Astrocyte (in vitro differentiated cells and primary cell): ENCODE data around the gene IL2RA. TPM values are rescaled to one million over a fixed set of nuclear protein-coding genes. Genes with fewer than 3 reads are reported as not detected.

Experiments used
- DNase-seq: peaks from one replicate; pipeline ENCODE4 v3.0.0-alpha.2; 2010; ENCODE audit warnings: low read depth
- FAIRE-seq: peaks from 2 replicates; lab custom pipeline; 2011; peaks lifted over from hg19 to GRCh38; lab: Jason Lieb, UNC
- H2AFZ ChIP-seq: 2 replicates; pipeline ENCODE4 v1.6.0; 2012; ENCODE audit warnings: low read depth, low read length, inconsistent platforms
- H3K27ac ChIP-seq: 2 replicates; pipeline ENCODE4 v1.5.1; 2011; ENCODE audit warnings: low read depth, low read length, inconsistent platforms
- H3K27me3 ChIP-seq: 2 replicates; pipeline ENCODE4 v1.6.0; 2011; ENCODE audit warnings: low read length, inconsistent platforms; ENCODE audit not compliant: insufficient read depth
- H3K36me3 ChIP-seq: 2 replicates; pipeline ENCODE4 v1.5.1; 2011; ENCODE audit warnings: low read length, inconsistent platforms; ENCODE audit not compliant: insufficient read depth
- H3K4me1 ChIP-seq: 2 replicates; pipeline ENCODE4 v1.5.1; 2011; ENCODE audit warnings: low read length, inconsistent platforms; ENCODE audit not compliant: insufficient read depth
- H3K4me2 ChIP-seq: 2 replicates; pipeline ENCODE4 v1.6.0; 2012; ENCODE audit warnings: low read length, inconsistent platforms
- H3K4me3 ChIP-seq: 2 replicates; pipeline ENCODE4 v1.5.1; 2011; ENCODE audit warnings: low read depth, mild to moderate bottlenecking, low read length, inconsistent platforms; ENCODE audit not compliant: insufficient read depth
- H3K79me2 ChIP-seq: 2 replicates; pipeline ENCODE4 v1.6.0; 2012; ENCODE audit warnings: mild to moderate bottlenecking, low read length, inconsistent platforms; ENCODE audit not compliant: insufficient read depth
- H3K9ac ChIP-seq: 2 replicates; pipeline ENCODE4 v1.6.0; 2012; ENCODE audit warnings: mild to moderate bottlenecking, low read length, inconsistent platforms
- H3K9me3 ChIP-seq: 2 replicates; pipeline ENCODE4 v1.5.1; 2012; ENCODE audit warnings: low read depth, mild to moderate bottlenecking, low read length, inconsistent platforms; ENCODE audit not compliant: insufficient read depth
- H4K20me1 ChIP-seq: 2 replicates; pipeline ENCODE4 v1.6.0; 2012; ENCODE audit warnings: low read length, inconsistent platforms; ENCODE audit not compliant: insufficient read depth
- H3K27ac Mint-ChIP-seq: one replicate; pipeline ENCODE4 v1.8.0; 2021; ENCODE audit warnings: mild to moderate bottlenecking, mixed read lengths; ENCODE audit not compliant: unreplicated experiment
- H3K27me3 Mint-ChIP-seq: one replicate; pipeline ENCODE4 v1.8.0; 2021; ENCODE audit warnings: low read depth, mixed read lengths; ENCODE audit not compliant: unreplicated experiment
- H3K36me3 Mint-ChIP-seq: one replicate; pipeline ENCODE4 v1.8.0; 2021; ENCODE audit warnings: low read depth, mixed read lengths; ENCODE audit not compliant: unreplicated experiment
- H3K4me1 Mint-ChIP-seq: one replicate; pipeline ENCODE4 v1.8.0; 2021; ENCODE audit warnings: low read depth, mixed read lengths; ENCODE audit not compliant: unreplicated experiment
- H3K4me3 Mint-ChIP-seq: one replicate; pipeline ENCODE4 v1.8.0; 2021; ENCODE audit warnings: mild to moderate bottlenecking, moderate library complexity, mixed read lengths; ENCODE audit not compliant: unreplicated experiment
- H3K9me3 Mint-ChIP-seq: one replicate; pipeline ENCODE4 v1.8.0; 2021; ENCODE audit warnings: mild to moderate bottlenecking, mixed read lengths; ENCODE audit not compliant: unreplicated experiment
- CTCF ChIP-seq: IDR thresholded peaks from 2 replicates; pipeline ENCODE4 v1.5.1; 2011; ENCODE audit warnings: low read depth, mild to moderate bottlenecking, inconsistent platforms, low read length, moderate library complexity; ENCODE audit not compliant: insufficient read depth
- EZH2 ChIP-seq: IDR thresholded peaks from 2 replicates; pipeline ENCODE4 v1.6.1; 2012; ENCODE audit warnings: mild to moderate bottlenecking, low read length, inconsistent platforms; ENCODE audit not compliant: insufficient read depth
- total RNA-seq: library from RNA; stranded (reverse); gene quantifications from 2 replicates; pipeline ENCODE4 v1.2.1, GENCODE V29; 2021

The IL2RA gene
- total RNA-seq, 1 donor from 2014 or later: not detected

GRCh38 chr10:6049031-6049400 lies 13.2 kb downstream of the IL2RA start:
- H3K9ac ChIP-seq: no peak overlapping the region
- H3K79me2 ChIP-seq: no peaks in the 10 kb centered on the region
- H3K27me3 ChIP-seq: peaks cover 16% of the 10 kb centered on the region
- no peak overlapping the region for H2AFZ ChIP-seq
- Mint-ChIP-seq H3K4me1 (peaks cover 6% of the 10 kb centered on the region), H3K36me3 (no peaks in the 10 kb centered on the region), H3K4me3 (no peak overlapping the region), H3K9me3 (no peaks in the 10 kb centered on the region), H3K27ac (no peak overlapping the region), H3K27me3 (peaks cover 62% of the 10 kb centered on the region)
- no peaks in the 10 kb centered on the region for H3K36me3 ChIP-seq
- FAIRE-seq (no peak), DNase-seq (no peak)
- no peak for TF ChIP-seq CTCF
- no peak for TF ChIP-seq EZH2
- no peaks in the 10 kb centered on the region for H4K20me1 ChIP-seq
- H3K4me3 ChIP-seq: no peak overlapping the region
- no peak overlapping the region for H3K27ac ChIP-seq
- no peaks in the 10 kb centered on the region for H3K4me1 ChIP-seq
- no peaks in the 10 kb centered on the region for H3K9me3 ChIP-seq
- no peak overlapping the region for H3K4me2 ChIP-seq

DNA sequence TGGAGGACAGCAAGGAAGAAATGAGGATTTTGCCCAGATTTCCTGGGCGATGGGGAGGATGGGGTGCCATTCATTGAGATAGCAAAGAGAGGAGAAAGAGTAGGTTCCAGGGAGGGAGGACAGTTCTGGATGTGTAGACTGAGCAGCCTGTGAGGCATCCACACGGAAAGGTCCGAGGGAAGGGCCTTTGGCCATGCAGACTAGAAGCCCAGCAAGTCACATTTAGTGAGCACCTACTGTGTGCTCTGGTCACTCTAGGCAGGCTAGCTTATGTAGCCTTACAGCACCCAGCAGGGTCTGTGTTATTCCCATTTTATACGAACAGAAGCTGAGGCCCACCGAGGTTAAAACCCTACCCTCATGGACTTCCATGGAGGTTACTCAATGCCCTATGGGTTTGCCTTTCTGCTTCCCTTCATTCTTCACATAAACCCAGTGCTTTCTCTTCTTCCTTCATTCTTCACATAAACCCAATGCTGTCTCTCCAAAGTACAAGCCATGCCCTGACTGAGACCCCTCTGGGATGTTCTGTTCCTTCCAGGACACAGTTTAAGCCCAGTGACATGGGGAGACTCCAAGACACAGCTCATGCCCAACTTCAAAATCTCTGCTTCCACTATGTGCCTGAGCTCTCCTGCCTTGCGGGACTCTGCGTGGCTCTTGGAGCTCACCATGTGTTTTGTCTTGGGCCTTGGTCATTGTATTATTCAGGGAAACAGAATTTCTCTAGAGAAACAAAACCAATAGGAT lies 13.7 kb downstream of the IL2RA start:
- H3K36me3 Mint-ChIP-seq: no peaks in the 10 kb centered on the region
- H3K4me3 ChIP-seq: no peak overlapping the region
- H3K9ac ChIP-seq: no peak overlapping the region
- DNase-seq: no peak
- H3K27me3 Mint-ChIP-seq: peaks cover 62% of the 10 kb centered on the region
- H4K20me1 ChIP-seq: no peaks in the 10 kb centered on the region
- no peaks in the 10 kb centered on the region for H3K79me2 ChIP-seq
- no peak overlapping the region for H3K4me3 Mint-ChIP-seq
- H3K27ac Mint-ChIP-seq: no peak overlapping the region
- no peaks in the 10 kb centered on the region for H3K4me1 ChIP-seq
- no peak overlapping the region for H2AFZ ChIP-seq
- H3K36me3 ChIP-seq: no peaks in the 10 kb centered on the region
- H3K27ac ChIP-seq: no peak overlapping the region
- TF ChIP-seq CTCF (no peak), EZH2 (no peak)
- H3K4me2 ChIP-seq: no peak overlapping the region
- FAIRE-seq: no peak
- H3K9me3 ChIP-seq: no peaks in the 10 kb centered on the region
- H3K4me1 Mint-ChIP-seq: peaks cover 6% of the 10 kb centered on the region
- peaks cover 16% of the 10 kb centered on the region for H3K27me3 ChIP-seq
- H3K9me3 Mint-ChIP-seq: no peaks in the 10 kb centered on the region

- Histone ChIP-seq H3K4me2 (no peak overlapping the region), H3K9ac (no peak overlapping the region), H2AFZ (no peak overlapping the region), H4K20me1 (no peaks in the 10 kb centered on the region), H3K27me3 (peaks cover 16% of the 10 kb centered on the region), H3K9me3 (no peaks in the 10 kb centered on the region), H3K79me2 (no peaks in the 10 kb centered on the region), H3K4me1 (no peaks in the 10 kb centered on the region), H3K4me3 (no peak overlapping the region), H3K27ac (no peak overlapping the region), H3K36me3 (no peaks in the 10 kb centered on the region)
- H3K9me3 Mint-ChIP-seq: no peaks in the 10 kb centered on the region
- peaks cover 6% of the 10 kb centered on the region for H3K4me1 Mint-ChIP-seq
- no peak overlapping the region for H3K27ac Mint-ChIP-seq
- no peaks in the 10 kb centered on the region for H3K36me3 Mint-ChIP-seq
- TF ChIP-seq CTCF (no peak), EZH2 (no peak)
- FAIRE-seq (no peak), DNase-seq (no peak)
- H3K4me3 Mint-ChIP-seq: no peak overlapping the region
- H3K27me3 Mint-ChIP-seq: peaks cover 62% of the 10 kb centered on the region
These were observed 14.3 kb downstream of the IL2RA start for GRCh38 chr10:6047847-6048246.
